Measurements from ENCODE around the gene TMEM116.

Gene TMEM116

DNA sequence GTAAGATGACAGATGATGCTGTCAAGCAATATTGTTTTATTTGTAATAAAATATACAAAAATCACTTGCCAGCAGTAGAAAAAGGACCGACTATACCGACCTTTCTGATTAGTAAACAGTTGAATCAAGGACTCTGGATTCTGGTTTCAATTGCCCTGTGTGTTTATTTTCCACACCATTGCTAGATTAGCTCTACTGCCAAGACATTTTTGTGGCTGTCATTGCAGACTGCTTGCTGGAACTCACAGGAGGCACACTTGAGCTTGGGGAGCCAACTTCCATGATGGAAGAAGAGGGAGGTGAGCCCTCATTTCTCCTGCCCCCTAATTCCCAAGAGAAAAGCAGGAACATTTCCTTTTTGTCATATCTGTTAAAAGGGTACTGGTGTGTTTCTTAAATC lies 119.7 kb downstream of the TMEM116 start:
- DNase-seq (ENCODE audit: low read depth): no peak

DNA sequence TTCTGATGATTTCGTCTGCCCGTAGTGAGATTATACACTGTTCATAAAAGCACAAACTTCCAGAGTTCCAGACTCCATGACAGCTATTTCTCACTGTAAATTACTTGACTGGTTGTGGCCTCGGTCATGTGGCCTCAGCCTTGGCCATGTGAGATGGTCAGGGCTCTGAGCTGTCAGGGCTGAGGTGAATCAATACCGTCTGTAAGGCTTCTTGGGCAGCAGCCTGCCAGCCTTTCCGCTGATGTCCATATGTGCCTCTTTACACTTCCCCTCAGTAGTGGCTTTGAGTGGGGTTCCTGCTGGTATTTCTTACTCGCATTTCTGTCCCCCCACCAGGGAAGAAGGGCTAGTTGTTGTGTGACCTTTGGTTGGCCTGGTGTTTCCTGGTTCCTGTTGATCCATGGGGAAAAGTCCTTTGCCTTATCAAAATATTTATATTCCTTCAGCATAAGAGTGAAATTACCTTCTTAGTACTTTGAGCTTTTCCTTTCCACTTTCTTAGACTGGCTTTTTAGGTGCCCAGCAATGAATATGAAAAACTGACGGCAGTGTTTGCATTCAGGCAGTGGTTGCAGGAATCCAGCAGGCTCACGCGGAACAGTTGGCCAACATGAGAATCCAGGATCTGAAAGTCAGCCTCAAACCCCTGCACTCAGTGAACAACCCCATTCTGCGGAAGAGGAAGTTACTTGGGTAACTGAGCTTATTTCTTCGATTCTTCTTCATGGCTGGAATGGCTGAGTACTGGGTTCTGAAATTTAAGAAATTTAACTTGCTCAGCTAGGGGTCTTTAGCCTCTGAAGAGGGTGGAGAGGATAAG lies 124.8 kb downstream of the TMEM116 start:
- no peak for DNase-seq (ENCODE audit: low read depth)

DNA sequence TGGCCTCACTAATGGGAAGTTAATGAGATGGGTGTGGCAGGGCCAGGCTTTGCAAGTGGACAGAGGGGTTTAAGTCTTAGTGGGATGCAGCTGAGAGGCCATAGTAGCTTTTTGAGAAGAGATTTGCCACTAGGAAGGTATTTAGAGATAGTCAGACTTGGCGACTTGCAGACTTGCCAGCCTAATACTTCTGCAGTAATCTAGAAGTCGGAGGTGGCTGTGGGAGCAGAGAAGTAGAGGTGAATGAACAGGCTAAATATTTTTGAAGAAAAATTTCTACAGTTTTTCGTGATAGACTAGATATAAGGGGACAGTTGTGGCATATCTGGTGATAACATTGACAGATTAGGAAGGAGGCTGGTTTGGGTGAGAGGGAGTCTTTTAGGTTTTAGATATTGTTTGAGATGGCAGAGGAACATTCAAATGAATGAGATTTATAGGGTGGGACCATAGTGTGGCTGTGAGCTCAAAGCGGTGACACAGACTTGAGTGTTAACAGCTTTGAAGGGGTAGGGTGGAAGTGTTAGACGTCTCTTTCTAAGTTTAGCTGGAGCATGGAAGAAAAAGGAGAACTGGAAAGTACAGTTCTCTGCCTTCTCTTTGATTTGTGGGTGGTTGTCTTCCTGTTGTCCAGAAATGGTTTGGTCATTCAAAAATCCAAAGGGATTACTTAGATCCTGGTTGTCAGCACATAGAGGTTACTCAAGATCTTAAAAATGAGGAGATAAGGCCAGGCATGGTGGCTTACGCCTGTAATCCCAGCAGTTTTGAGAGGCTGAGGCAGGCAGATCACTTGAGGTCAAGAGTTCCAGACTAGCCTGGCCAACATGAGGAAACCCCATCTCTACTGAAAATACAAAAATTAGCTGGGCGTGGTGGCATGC lies 126.1 kb downstream of the TMEM116 start:
- DNase-seq (ENCODE audit: low read depth): no peak

DNA sequence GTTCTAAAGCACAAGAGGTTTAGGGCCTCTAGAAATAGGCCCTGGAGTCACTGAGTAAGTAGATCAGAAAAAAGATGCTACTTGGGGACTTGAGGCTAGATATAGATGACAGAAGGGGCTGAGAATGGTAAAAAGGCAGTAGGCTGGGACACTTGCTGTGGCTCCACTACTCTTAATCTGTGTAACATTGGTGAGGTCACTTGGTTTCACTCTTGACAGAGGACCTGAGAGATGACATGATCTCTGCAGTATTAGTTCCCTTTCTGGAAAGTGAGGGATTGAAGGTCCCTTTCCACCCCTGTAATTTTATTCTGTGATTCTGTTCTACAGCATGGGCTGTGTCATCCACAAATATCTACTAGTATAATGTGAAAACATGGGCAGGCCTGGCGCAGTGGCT lies 131.2 kb downstream of the TMEM116 start:
- DNase-seq (ENCODE audit: low read depth): no peak

All from ELR (cell line).